ENCODE results near the gene ULK4.

- TF ChIP-seq, protein P1, sequence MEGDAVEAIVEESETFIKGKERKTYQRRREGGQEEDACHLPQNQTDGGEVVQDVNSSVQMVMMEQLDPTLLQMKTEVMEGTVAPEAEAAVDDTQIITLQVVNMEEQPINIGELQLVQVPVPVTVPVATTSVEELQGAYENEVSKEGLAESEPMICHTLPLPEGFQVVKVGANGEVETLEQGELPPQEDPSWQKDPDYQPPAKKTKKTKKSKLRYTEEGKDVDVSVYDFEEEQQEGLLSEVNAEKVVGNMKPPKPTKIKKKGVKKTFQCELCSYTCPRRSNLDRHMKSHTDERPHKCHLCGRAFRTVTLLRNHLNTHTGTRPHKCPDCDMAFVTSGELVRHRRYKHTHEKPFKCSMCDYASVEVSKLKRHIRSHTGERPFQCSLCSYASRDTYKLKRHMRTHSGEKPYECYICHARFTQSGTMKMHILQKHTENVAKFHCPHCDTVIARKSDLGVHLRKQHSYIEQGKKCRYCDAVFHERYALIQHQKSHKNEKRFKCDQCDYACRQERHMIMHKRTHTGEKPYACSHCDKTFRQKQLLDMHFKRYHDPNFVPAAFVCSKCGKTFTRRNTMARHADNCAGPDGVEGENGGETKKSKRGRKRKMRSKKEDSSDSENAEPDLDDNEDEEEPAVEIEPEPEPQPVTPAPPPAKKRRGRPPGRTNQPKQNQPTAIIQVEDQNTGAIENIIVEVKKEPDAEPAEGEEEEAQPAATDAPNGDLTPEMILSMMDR (IDR thresholded peaks at IDR 0.05; ENCODE audit: insufficient read depth, low read length, poor library complexity, severe bottlenecking) = no peak
- no peak for TF ChIP-seq EZH2phosphoT487 (conservative IDR thresholded peaks at IDR 0.05; ENCODE audit: low read length)
Measured at GRCh38 chr3:41469083-41469482, 492.8 kb downstream of the ULK4 start.

Data from SU-DHL-6 (cell line).